ENCODE data around the gene AURKB. TPM values are rescaled to one million over a fixed set of nuclear protein-coding genes. Genes with fewer than 3 reads are reported as not detected.
"Not testable (repeated sequence)": the region's sequence is repeated elsewhere in the genome, so short reads cannot be mapped to it uniquely, and the experiment has no call there.

Gene AURKB
- total RNA-seq, 2 experiments from 2014 or later = 197 to 234 TPM

GRCh38 chr17:8222380-8222629 lies 11.9 kb upstream of the AURKB start:
- ATAC-seq (peak; percentile 57), DNase-seq (peak; percentile 92)
- H3K27me3 Mint-ChIP-seq = no peaks in the 10 kb centered on the region
- H3K36me3 Mint-ChIP-seq = peaks cover 11% of the 10 kb centered on the region
- peaks cover 48% of the 10 kb centered on the region for H3K4me1 Mint-ChIP-seq
- CTCF ChIA-PET = interaction anchor here (0.6 to 8.6 kb wide), 19 partner anchors 11 to 1060 kb away, joined by 3 to 124 read pairs (median 9); partner anchors contain the start of genes ALOXE3, AURKB, BORCS6 and CTC1
- H3K4me3 Mint-ChIP-seq = peak overlapping the region; percentile 95
- no peaks in the 10 kb centered on the region for H3K9me3 Mint-ChIP-seq (ENCODE audit: low read depth)
- peak overlapping the region; percentile 97 for H3K27ac Mint-ChIP-seq

GRCh38 chr17:8221663-8222379 lies 11.4 kb upstream of the AURKB start:
- peaks cover 44% of the 10 kb centered on the region for H3K4me1 Mint-ChIP-seq
- peak overlapping the region; percentile 95 for H3K4me3 Mint-ChIP-seq
- CTCF ChIA-PET = interaction anchor here (1.0 to 8.6 kb wide), 16 partner anchors 11 to 103 kb away, joined by 3 to 124 read pairs (median 15); partner anchors contain the start of genes ALOXE3, AURKB, BORCS6 and CTC1
- H3K27me3 Mint-ChIP-seq = no peaks in the 10 kb centered on the region
- peak; percentile 93 for DNase-seq
- ATAC-seq = peak; percentile 59
- H3K36me3 Mint-ChIP-seq = peaks cover 7% of the 10 kb centered on the region
- peak overlapping the region; percentile 97 for H3K27ac Mint-ChIP-seq
- no peaks in the 10 kb centered on the region for H3K9me3 Mint-ChIP-seq (ENCODE audit: low read depth)

- DNase-seq = peak; percentile 93
- ATAC-seq = peak; percentile 20
- Mint-ChIP-seq H3K4me1 (peaks cover 36% of the 10 kb centered on the region), H3K27me3 (no peaks in the 10 kb centered on the region), H3K27ac (peak overlapping the region; percentile 97), H3K9me3 (ENCODE audit: low read depth) (no peaks in the 10 kb centered on the region), H3K4me3 (peak overlapping the region; percentile 95), H3K36me3 (peaks cover 2% of the 10 kb centered on the region)
- CTCF ChIA-PET = interaction anchor here (1.0 to 8.6 kb wide), 16 partner anchors 10 to 156 kb away, joined by 3 to 124 read pairs (median 15); partner anchors contain the start of genes ALOXE3, AURKB, BORCS6 and CTC1
Observed at GRCh38 chr17:8220783-8221662, 10.6 kb upstream of the AURKB start.

- not testable (repeated sequence) for H3K4me3 Mint-ChIP-seq
- peaks cover 12% of the 10 kb centered on the region for H3K36me3 Mint-ChIP-seq
- CTCF ChIA-PET = interaction anchor here (0.8 kb wide), 1 partner anchor 10 kb away, joined by 3 read pairs; no protein-coding TSS in a partner anchor
Observed at GRCh38 chr17:8214000-8214399, 3.6 kb upstream of the AURKB start.

GRCh38 chr17:8212312-8213180 lies 2.2 kb upstream of the AURKB start:
- Mint-ChIP-seq H3K4me1 (peaks cover 21% of the 10 kb centered on the region), H3K4me3 (no peak overlapping the region), H3K27me3 (no peaks in the 10 kb centered on the region), H3K9me3 (ENCODE audit: low read depth) (no peaks in the 10 kb centered on the region), H3K27ac (no peak overlapping the region), H3K36me3 (peaks cover 18% of the 10 kb centered on the region)
- no peak for DNase-seq
- no peak for ATAC-seq
- CTCF ChIA-PET = interaction anchor here (0.9 to 2.7 kb wide), 3 partner anchors 9 to 139 kb away, joined by 3 to 25 read pairs (median 3); no protein-coding TSS in a partner anchor

More at GRCh38 chr17:8214000-8214399, 3.6 kb upstream of the AURKB start:
- not testable (repeated sequence) for H3K27me3 Mint-ChIP-seq; H3K9me3 Mint-ChIP-seq (ENCODE audit: low read depth); H3K27ac Mint-ChIP-seq; ATAC-seq; DNase-seq
- peaks cover 16% of the 10 kb centered on the region for H3K4me1 Mint-ChIP-seq

GRCh38 chr17:8210761-8211458 lies 535 bp upstream of the AURKB start:
- CTCF ChIA-PET = interaction anchor here (0.9 to 2.9 kb wide), 20 partner anchors 10 to 137 kb away, joined by 3 to 25 read pairs (median 5); partner anchors contain the start of genes BORCS6 and SLC25A35
- Mint-ChIP-seq H3K4me1 (peaks cover 33% of the 10 kb centered on the region), H3K9me3 (ENCODE audit: low read depth) (no peaks in the 10 kb centered on the region), H3K27me3 (no peaks in the 10 kb centered on the region), H3K4me3 (peak overlapping the region; percentile 100), H3K36me3 (peaks cover 34% of the 10 kb centered on the region), H3K27ac (peak overlapping the region; percentile 99)
- ATAC-seq (no peak), DNase-seq (no peak)

- no peaks in the 10 kb centered on the region for H3K27me3 Mint-ChIP-seq
- peaks cover 39% of the 10 kb centered on the region for H3K4me1 Mint-ChIP-seq
- H3K4me3 Mint-ChIP-seq = no peak overlapping the region
- H3K36me3 Mint-ChIP-seq = peaks cover 60% of the 10 kb centered on the region
- ATAC-seq (no peak), DNase-seq (no peak)
- CTCF ChIA-PET = interaction anchor here (0.7 to 1.3 kb wide), 2 partner anchors 15 to 20 kb away, joined by 3 to 6 read pairs; no protein-coding TSS in a partner anchor
- H3K9me3 Mint-ChIP-seq (ENCODE audit: low read depth) = no peaks in the 10 kb centered on the region
- peak overlapping the region; percentile 8 for H3K27ac Mint-ChIP-seq
Observed at GRCh38 chr17:8206536-8206935, 3.8 kb downstream of the AURKB start.

GRCh38 chr17:8204761-8205555 lies 5.4 kb downstream of the AURKB start:
- H3K27me3 Mint-ChIP-seq = no peaks in the 10 kb centered on the region
- H3K9me3 Mint-ChIP-seq (ENCODE audit: low read depth) = no peaks in the 10 kb centered on the region
- CTCF ChIA-PET = interaction anchor here (0.8 to 1.4 kb wide), 4 partner anchors 11 to 17 kb away, joined by 3 read pairs; partner anchors contain the start of gene BORCS6
- DNase-seq (no peak), ATAC-seq (no peak)
- peaks cover 40% of the 10 kb centered on the region for H3K4me1 Mint-ChIP-seq
- peaks cover 63% of the 10 kb centered on the region for H3K36me3 Mint-ChIP-seq
- no peak overlapping the region for H3K4me3 Mint-ChIP-seq
- no peak overlapping the region for H3K27ac Mint-ChIP-seq

- H3K27me3 Mint-ChIP-seq = no peaks in the 10 kb centered on the region
- CTCF ChIA-PET = interaction anchor here (0.5 to 11.4 kb wide), 8 partner anchors 7 to 107 kb away, joined by 3 to 124 read pairs (median 8); partner anchors contain the start of gene AURKB
- H3K4me3 Mint-ChIP-seq = no peak overlapping the region
- H3K9me3 Mint-ChIP-seq (ENCODE audit: low read depth) = no peaks in the 10 kb centered on the region
- peaks cover 23% of the 10 kb centered on the region for H3K4me1 Mint-ChIP-seq
- ATAC-seq (peak; percentile 42), DNase-seq (peak; percentile 86)
- H3K36me3 Mint-ChIP-seq = no peaks in the 10 kb centered on the region
- no peak overlapping the region for H3K27ac Mint-ChIP-seq
Observed at GRCh38 chr17:8192070-8192815, 18.1 kb downstream of the AURKB start.

- DNase-seq (no peak), ATAC-seq (no peak)
- H3K9me3 Mint-ChIP-seq (ENCODE audit: low read depth) = no peaks in the 10 kb centered on the region
- no peak overlapping the region for H3K4me3 Mint-ChIP-seq
- H3K27ac Mint-ChIP-seq = no peak overlapping the region
- H3K4me1 Mint-ChIP-seq = peaks cover 10% of the 10 kb centered on the region
- no peaks in the 10 kb centered on the region for H3K27me3 Mint-ChIP-seq
- no peaks in the 10 kb centered on the region for H3K36me3 Mint-ChIP-seq
- CTCF ChIA-PET = interaction anchor here (0.7 to 11.4 kb wide), 18 partner anchors 9 to 193 kb away, joined by 3 to 124 read pairs (median 4); partner anchors contain the start of gene AURKB
Observed at GRCh38 chr17:8190506-8190905, 19.9 kb downstream of the AURKB start.
